IMR-90 (cell line): Measurements from ENCODE around the gene TOM1. TPM values are rescaled to one million over a fixed set of nuclear protein-coding genes. Genes with fewer than 3 reads are reported as not detected.

ENCODE experiments used
- ATAC-seq: fragments of 200-7000 bp; cut with Tn5 transposase; 2 replicates; pipeline ENCODE4 v1.9.1; 2020; ENCODE audit warnings: low read depth, mild to moderate bottlenecking, moderate library complexity
- BruUV-seq: library from RNA; stranded (reverse); fragments of 400-500 nt; replicated peaks from 2 replicates; lab custom pipeline; 2021; lab: Mats Ljungman, UMichigan
- CTCF ChIA-PET: fragments of 300-600 bp; formaldehyde crosslinking; extraction: SDS; loops from one replicate; lab custom pipeline; 2021; ENCODE audit warnings: antibody characterized with exemption; lab: Yijun Ruan, JAX
- POLR2A ChIA-PET: fragments of 300-600 bp; sonication (Branson Sonifier 250); formaldehyde crosslinking; loops from one replicate; lab custom pipeline; 2022; ENCODE audit warnings: antibody characterized with exemption; ENCODE audit not compliant: unreplicated experiment; lab: Charles Lee
- DNase-seq: peaks from one replicate; pipeline ENCODE4 v3.0.0; 2013
- H2AFZ ChIP-seq: replicated peaks from 2 replicates; pipeline ENCODE3; 2013; ENCODE audit warnings: low read length, mild to moderate bottlenecking; ENCODE audit not compliant: poor library complexity
- H2AK5ac ChIP-seq: 2 replicates; pipeline ENCODE4 v1.6.1; 2013; ENCODE audit warnings: low read depth, low read length, inconsistent platforms
- H2AK9ac ChIP-seq: replicated peaks from 2 replicates; pipeline ENCODE3; 2013; ENCODE audit warnings: mild to moderate bottlenecking, low read depth, low read length, moderate library complexity; ENCODE audit not compliant: poor library complexity
- H2BK120ac ChIP-seq: 2 replicates; pipeline ENCODE4 v1.6.1; 2013; ENCODE audit warnings: low read depth, low read length, inconsistent platforms
- H2BK15ac ChIP-seq: 3 replicates; pipeline ENCODE4 v1.6.1; 2013; ENCODE audit warnings: low read depth, low read length, inconsistent platforms
- H2BK20ac ChIP-seq: 2 replicates; pipeline ENCODE4 v1.6.1; 2013; ENCODE audit warnings: low read depth, mild to moderate bottlenecking, inconsistent platforms, low read length, moderate library complexity
- H2BK5ac ChIP-seq: 2 replicates; pipeline ENCODE4 v1.6.1; 2013; ENCODE audit warnings: mild to moderate bottlenecking, low read depth, low read length, inconsistent platforms; ENCODE audit not compliant: poor library complexity, severe bottlenecking
- H3K14ac ChIP-seq: replicated peaks from 2 replicates; pipeline ENCODE4 v1.6.1; 2013; ENCODE audit warnings: low read depth, low read length, inconsistent platforms
- H3K18ac ChIP-seq: 2 replicates; pipeline ENCODE4 v1.6.1; 2013; ENCODE audit warnings: low read depth, low read length, control low read depth
- H3K23ac ChIP-seq: 2 replicates; pipeline ENCODE4 v1.6.1; 2013; ENCODE audit warnings: low read depth, low read length, inconsistent platforms
- H3K27ac ChIP-seq: 2 replicates; pipeline ENCODE4 v1.5.1; 2013; ENCODE audit warnings: mild to moderate bottlenecking, control low read depth, low read length; ENCODE audit not compliant: insufficient read depth
- H3K27me3 ChIP-seq: 2 replicates; pipeline ENCODE4 v1.6.1; 2013; ENCODE audit warnings: low read length; ENCODE audit not compliant: control insufficient read depth, insufficient read depth
- H3K36me3 ChIP-seq: 2 replicates; pipeline ENCODE4 v1.6.1; 2013; ENCODE audit warnings: low read length, mixed read lengths; ENCODE audit not compliant: control insufficient read depth, insufficient read depth
- H3K4ac ChIP-seq: 2 replicates; pipeline ENCODE4 v1.6.1; 2013; ENCODE audit warnings: low read depth, low read length, inconsistent platforms
- H3K4me1 ChIP-seq: 2 replicates; pipeline ENCODE4 v1.6.1; 2013; ENCODE audit warnings: low read length, mixed read lengths; ENCODE audit not compliant: control insufficient read depth, insufficient read depth
- H3K4me2 ChIP-seq: 2 replicates; pipeline ENCODE4 v1.6.1; 2013; ENCODE audit warnings: low read depth, mild to moderate bottlenecking, control low read depth, low read length, moderate library complexity
- H3K4me3 ChIP-seq: 2 replicates; pipeline ENCODE4 v1.5.1; 2013; ENCODE audit warnings: low read depth, mild to moderate bottlenecking, control low read depth, low read length, moderate library complexity; ENCODE audit not compliant: insufficient read depth
- H3K56ac ChIP-seq: 2 replicates; pipeline ENCODE4 v1.6.1; 2013; ENCODE audit warnings: low read length, inconsistent platforms; ENCODE audit not compliant: insufficient read depth; ENCODE audit errors: extremely low read depth
- H3K79me1 ChIP-seq, 2 experiments: 2 replicates each; pipeline ENCODE4 v1.6.1; 2013; ENCODE audit warnings: low read length in 2 of 2, inconsistent platforms in 1 of 2, low read depth in 1 of 2
- H3K9ac ChIP-seq: 2 replicates; pipeline ENCODE4 v1.6.1; 2013; ENCODE audit warnings: low read depth, low read length, control low read depth
- H3K9me1 ChIP-seq: 2 replicates; pipeline ENCODE4 v1.6.1; 2013; ENCODE audit warnings: low read length, inconsistent platforms; ENCODE audit not compliant: insufficient read depth
- H3K9me3 ChIP-seq: 2 replicates; pipeline ENCODE4 v1.6.1; 2013; ENCODE audit warnings: low read length; ENCODE audit not compliant: control insufficient read depth, insufficient read depth
- H4K20me1 ChIP-seq: 2 replicates; pipeline ENCODE4 v1.6.1; 2013; ENCODE audit warnings: low read length, inconsistent platforms; ENCODE audit not compliant: insufficient read depth
- H4K5ac ChIP-seq: 2 replicates; pipeline ENCODE4 v1.6.1; 2013; ENCODE audit warnings: mild to moderate bottlenecking, low read depth, low read length, control low read depth
- H4K8ac ChIP-seq, 2 experiments: 2 replicates each; pipeline ENCODE4 v1.6.1; 2013; ENCODE audit warnings: low read depth in 2 of 2, low read length in 2 of 2, control low read depth in 1 of 2, inconsistent platforms in 1 of 2
- H4K91ac ChIP-seq: 2 replicates; pipeline ENCODE4 v1.6.1; 2013; ENCODE audit warnings: low read depth, low read length, inconsistent platforms; ENCODE audit not compliant: insufficient read depth
- CEBPB ChIP-seq: IDR thresholded peaks from 2 replicates; pipeline ENCODE4 v1.6.1; 2012; ENCODE audit warnings: low read depth, low read length, improper control_type of control experiment
- FOS ChIP-seq: fragments of 150-350 bp; IDR thresholded peaks from 2 replicates; pipeline ENCODE4 v1.6.1; 2016; ENCODE audit warnings: low read depth, low read length
- MAFK ChIP-seq: IDR thresholded peaks from 2 replicates; pipeline ENCODE4 v1.6.1; 2012; ENCODE audit warnings: low read depth, low read length, improper control_type of control experiment
- MXI1 ChIP-seq: IDR thresholded peaks from 2 replicates; pipeline ENCODE4 v1.6.1; 2012; ENCODE audit warnings: low read depth, mild to moderate bottlenecking, low read length, moderate library complexity, borderline replicate concordance
- NFE2L2 ChIP-seq: fragments of 150-350 bp; IDR thresholded peaks from 2 replicates; pipeline ENCODE4 v1.6.1; 2016; ENCODE audit warnings: low read depth, mild to moderate bottlenecking, low read length
- RAD21 ChIP-seq: IDR thresholded peaks from 2 replicates; pipeline ENCODE4 v1.6.1; 2012; ENCODE audit warnings: low read length, improper control_type of control experiment
- RCOR1 ChIP-seq: IDR thresholded peaks from 2 replicates; pipeline ENCODE4 v1.6.1; 2012; ENCODE audit warnings: mild to moderate bottlenecking, low read length, improper control_type of control experiment; ENCODE audit not compliant: insufficient replicate concordance
- RFX5 ChIP-seq: IDR thresholded peaks from 2 replicates; pipeline ENCODE4 v1.8.0; 2012; ENCODE audit warnings: low read depth, mild to moderate bottlenecking, low read length, moderate library complexity
- SMC3 ChIP-seq: fragments of 150-350 bp; IDR thresholded peaks from 2 replicates; pipeline ENCODE4 v1.6.1; 2016; ENCODE audit warnings: low read depth, mild to moderate bottlenecking, antibody characterized with exemption, low read length, moderate library complexity
- WGBS, 2 experiments: methylation state at CpG; one replicate each; pipeline versions ENCODE4 v1.1.5 to v1.1.7; 2013; ENCODE audit warnings: missing lambda C conversion rate in 2 of 2; ENCODE audit not compliant: insufficient read length in 1 of 2; ENCODE audit errors: extremely low coverage in 2 of 2; 5-methylcytosine and 5-hydroxymethylcytosine counted together
- dilution Hi-C: fragments of 300-500 bp; cut with HindIII; formaldehyde crosslinking; loops from one replicate; pipeline ENCODE4 v1.14.3; 2018; ENCODE audit warnings: low sequenced_read_pairs; ENCODE audit not compliant: unreplicated experiment
- in situ Hi-C: fragments of 300-500 bp; cut with MboI; formaldehyde crosslinking; loops from 3 replicates; pipeline ENCODE4 v1.14.3; 2019; ENCODE audit warnings: low sequenced_read_pairs, inconsistent platforms, mixed read lengths
- intact Hi-C: fragments of 100-400 bp; cut with micrococcal nuclease; formaldehyde crosslinking; loops from 2 replicates; pipeline ENCODE4 v1.10.0; 2022
- polyA plus RNA-seq, 3 experiments: library from polyadenylated mRNA; depleted of rRNA; stranded (reverse); fragments of >200 nt; gene quantifications; 2 replicates each; pipeline ENCODE4 v1.2.3, GENCODE V29; 2012; ENCODE audit warnings: low replicate concordance in 1 of 3
- total RNA-seq: library from RNA; depleted of rRNA; stranded (reverse); fragments of >200 nt; gene quantifications from 2 replicates; pipeline ENCODE4 v1.2.3, GENCODE V29; 2012
- TF ChIP-seq, protein P1 (sequence below): fragments of 150-350 bp; IDR thresholded peaks from 2 replicates; pipeline ENCODE4 v1.6.1; 2017; ENCODE audit warnings: mild to moderate bottlenecking, antibody characterized with exemption, low read length, low read depth
- TF ChIP-seq, protein P2 (sequence below): fragments of 150-350 bp; IDR thresholded peaks from 2 replicates; pipeline ENCODE4 v1.6.1; 2016; ENCODE audit warnings: low read depth, mild to moderate bottlenecking, low read length, moderate library complexity, borderline replicate concordance

The TOM1 gene
- total and polyA plus RNA-seq, 2 of the 4 experiments (the other 2 are of a cell fraction) = 38.0 to 46.4 TPM

DNA sequence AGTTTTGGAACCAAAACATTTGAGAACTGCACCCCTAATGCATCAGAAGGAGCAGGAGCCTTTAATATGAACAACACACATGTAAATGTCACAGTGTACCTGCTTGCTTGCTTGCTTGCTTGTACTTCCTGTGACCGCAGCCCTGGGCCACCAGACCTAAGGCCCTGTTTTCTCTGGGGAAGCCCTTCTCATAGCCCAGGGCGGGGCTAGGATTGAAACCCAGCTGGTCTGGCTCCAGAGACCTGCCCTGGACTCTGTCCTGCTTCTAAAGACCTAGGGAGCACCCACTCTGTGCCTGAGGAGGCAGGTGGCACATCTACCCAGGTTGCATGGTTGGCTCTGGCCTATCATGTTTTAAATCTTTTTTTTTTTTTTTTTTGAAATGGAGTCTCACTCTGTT, 92.7 kb downstream of the TOM1 start:
- Histone ChIP-seq H3K4me3 (no peak overlapping the region), H4K8ac (no peak overlapping the region), H3K56ac (no peak overlapping the region), H3K27me3 (no peaks in the 10 kb centered on the region), H2AK5ac (no peak overlapping the region), H2AFZ (no peak overlapping the region), H2AK9ac (peak overlapping the region; percentile 13), H3K27ac (no peak overlapping the region), H3K36me3 (peaks cover 49% of the 10 kb centered on the region), H2BK20ac (no peak overlapping the region), H3K4me1 (no peaks in the 10 kb centered on the region), H3K4me2 (no peak overlapping the region), H3K14ac (no peak overlapping the region), H3K9me3 (no peaks in the 10 kb centered on the region), H3K79me1 (peaks cover 0 to 14% of the 10 kb centered on the region in 2 experiments; a peak in 1 of 4 replicates), H3K4ac (no peak overlapping the region), H3K23ac (no peak overlapping the region), H2BK15ac (no peak overlapping the region), H3K9me1 (0 out of 2 replicates have a peak, but pooled peaks cover under 1% of the 10 kb centered on the region), H3K9ac (no peak overlapping the region), H4K91ac (no peak overlapping the region), H2BK5ac (no peak overlapping the region), H4K20me1 (peaks cover 4% of the 10 kb centered on the region; the same call in 1 of the 2 replicates), H2BK120ac (no peak overlapping the region), H4K5ac (no peak overlapping the region), H3K18ac (no peak overlapping the region)
- dilution Hi-C loops = no loop called here
- POLR2A ChIA-PET = no interaction called here
- no peak for ATAC-seq
- WGBS, 2 experiments = no CpG with 5 or more reads among the region's 2 CpGs
- CTCF ChIA-PET = no interaction called here
- intact Hi-C loops = no loop called here
- TF ChIP-seq CEBPB (no peak), SMC3 (no peak), NFE2L2 (no peak), RAD21 (no peak), RCOR1 (no peak), MAFK (no peak), FOS (no peak), MXI1 (no peak), RFX5 (no peak)
- TF ChIP-seq, protein P1, sequence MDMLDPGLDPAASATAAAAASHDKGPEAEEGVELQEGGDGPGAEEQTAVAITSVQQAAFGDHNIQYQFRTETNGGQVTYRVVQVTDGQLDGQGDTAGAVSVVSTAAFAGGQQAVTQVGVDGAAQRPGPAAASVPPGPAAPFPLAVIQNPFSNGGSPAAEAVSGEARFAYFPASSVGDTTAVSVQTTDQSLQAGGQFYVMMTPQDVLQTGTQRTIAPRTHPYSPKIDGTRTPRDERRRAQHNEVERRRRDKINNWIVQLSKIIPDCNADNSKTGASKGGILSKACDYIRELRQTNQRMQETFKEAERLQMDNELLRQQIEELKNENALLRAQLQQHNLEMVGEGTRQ = no peak
- TF ChIP-seq, protein P2, sequence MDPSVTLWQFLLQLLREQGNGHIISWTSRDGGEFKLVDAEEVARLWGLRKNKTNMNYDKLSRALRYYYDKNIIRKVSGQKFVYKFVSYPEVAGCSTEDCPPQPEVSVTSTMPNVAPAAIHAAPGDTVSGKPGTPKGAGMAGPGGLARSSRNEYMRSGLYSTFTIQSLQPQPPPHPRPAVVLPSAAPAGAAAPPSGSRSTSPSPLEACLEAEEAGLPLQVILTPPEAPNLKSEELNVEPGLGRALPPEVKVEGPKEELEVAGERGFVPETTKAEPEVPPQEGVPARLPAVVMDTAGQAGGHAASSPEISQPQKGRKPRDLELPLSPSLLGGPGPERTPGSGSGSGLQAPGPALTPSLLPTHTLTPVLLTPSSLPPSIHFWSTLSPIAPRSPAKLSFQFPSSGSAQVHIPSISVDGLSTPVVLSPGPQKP = no peak
- in situ Hi-C loops = no loop called here
- DNase-seq = no peak
- BruUV-seq = no TSS peak
